ENCODE measurements around the gene TNFSF8.

TNFSF8 gene

DNA sequence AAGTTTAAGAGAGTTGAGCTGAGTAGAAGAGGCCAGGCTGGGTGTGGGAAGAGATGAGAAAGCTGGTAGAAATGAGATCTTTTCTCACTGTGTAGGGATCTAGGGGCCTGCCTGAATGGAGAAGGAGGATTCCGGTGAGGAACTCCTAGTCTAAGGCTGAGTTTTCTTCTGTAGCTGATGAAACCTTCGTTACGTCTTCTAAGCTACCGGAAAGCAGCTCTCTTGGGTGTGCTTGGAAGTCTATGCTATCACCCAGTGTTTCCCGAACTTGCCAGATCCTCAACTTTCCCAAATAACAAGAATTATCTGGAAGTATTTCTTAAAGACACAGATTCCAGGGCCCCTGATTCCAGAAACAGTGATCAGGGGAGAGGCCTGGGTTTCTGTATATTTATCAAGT, 69.1 kb downstream of the TNFSF8 start:
- H3K4me1 ChIP-seq (ENCODE audit: insufficient read depth, low read length, severe bottlenecking), result no peaks in the 10 kb centered on the region
- no peak overlapping the region for H2AFZ ChIP-seq (ENCODE audit: low read length)
- H3K4me2 ChIP-seq (ENCODE audit: low read length), result no peak overlapping the region
- TF ChIP-seq, protein P1, sequence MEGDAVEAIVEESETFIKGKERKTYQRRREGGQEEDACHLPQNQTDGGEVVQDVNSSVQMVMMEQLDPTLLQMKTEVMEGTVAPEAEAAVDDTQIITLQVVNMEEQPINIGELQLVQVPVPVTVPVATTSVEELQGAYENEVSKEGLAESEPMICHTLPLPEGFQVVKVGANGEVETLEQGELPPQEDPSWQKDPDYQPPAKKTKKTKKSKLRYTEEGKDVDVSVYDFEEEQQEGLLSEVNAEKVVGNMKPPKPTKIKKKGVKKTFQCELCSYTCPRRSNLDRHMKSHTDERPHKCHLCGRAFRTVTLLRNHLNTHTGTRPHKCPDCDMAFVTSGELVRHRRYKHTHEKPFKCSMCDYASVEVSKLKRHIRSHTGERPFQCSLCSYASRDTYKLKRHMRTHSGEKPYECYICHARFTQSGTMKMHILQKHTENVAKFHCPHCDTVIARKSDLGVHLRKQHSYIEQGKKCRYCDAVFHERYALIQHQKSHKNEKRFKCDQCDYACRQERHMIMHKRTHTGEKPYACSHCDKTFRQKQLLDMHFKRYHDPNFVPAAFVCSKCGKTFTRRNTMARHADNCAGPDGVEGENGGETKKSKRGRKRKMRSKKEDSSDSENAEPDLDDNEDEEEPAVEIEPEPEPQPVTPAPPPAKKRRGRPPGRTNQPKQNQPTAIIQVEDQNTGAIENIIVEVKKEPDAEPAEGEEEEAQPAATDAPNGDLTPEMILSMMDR (IDR thresholded peaks at IDR 0.05; ENCODE audit: low read length), result no peak
- TF ChIP-seq EZH2 (IDR thresholded peaks at IDR 0.05; ENCODE audit: borderline replicate concordance, low read length), result no peak
- no peaks in the 10 kb centered on the region for H3K9me2 ChIP-seq (ENCODE audit: low read depth, low read length)
- no peaks in the 10 kb centered on the region for H3F3A ChIP-seq (ENCODE audit: insufficient read depth, low read length)
- H3K27me3 ChIP-seq (ENCODE audit: insufficient read depth, low read length), result no peaks in the 10 kb centered on the region
- H3K4me3 ChIP-seq (ENCODE audit: low read depth, low read length, poor library complexity, severe bottlenecking), result no peak overlapping the region
- no peaks in the 10 kb centered on the region for H3K79me2 ChIP-seq (ENCODE audit: insufficient read depth, low read length)
- H3K27ac ChIP-seq (ENCODE audit: low read depth, low read length, poor library complexity, severe bottlenecking), result no peak overlapping the region
- H3K9ac ChIP-seq (ENCODE audit: low read length), result no peak overlapping the region
- H3K9me3 ChIP-seq (ENCODE audit: low read length), result no peaks in the 10 kb centered on the region
- H3K36me3 ChIP-seq (ENCODE audit: insufficient read depth, low read length), result no peaks in the 10 kb centered on the region
- H4K20me1 ChIP-seq (ENCODE audit: insufficient read depth, low read length), result no peaks in the 10 kb centered on the region

DNA sequence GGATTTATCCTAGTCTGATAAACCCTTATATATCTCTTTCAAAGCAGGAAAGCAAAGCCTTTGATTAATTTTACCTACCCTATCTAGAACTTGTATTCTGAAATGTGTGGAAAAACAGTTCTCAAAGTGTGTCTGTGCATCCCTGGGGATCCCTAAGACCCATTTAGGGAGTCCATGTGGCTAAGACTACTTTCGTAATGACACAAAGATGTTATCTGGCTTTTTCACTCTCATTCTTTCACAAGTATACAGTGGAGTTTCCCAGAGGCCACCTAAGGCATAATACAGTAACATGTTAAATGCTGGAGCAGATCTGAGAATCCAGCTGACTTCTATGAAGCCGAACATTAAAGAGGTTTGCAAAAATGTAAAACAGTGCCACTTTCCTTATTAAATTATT, 70.2 kb downstream of the TNFSF8 start:
- no peak overlapping the region for H3K27ac ChIP-seq (ENCODE audit: low read depth, low read length, poor library complexity, severe bottlenecking)
- H3K79me2 ChIP-seq (ENCODE audit: insufficient read depth, low read length), result no peaks in the 10 kb centered on the region
- no peaks in the 10 kb centered on the region for H3K9me2 ChIP-seq (ENCODE audit: low read depth, low read length)
- H3K4me2 ChIP-seq (ENCODE audit: low read length), result no peak overlapping the region
- no peaks in the 10 kb centered on the region for H3K4me1 ChIP-seq (ENCODE audit: insufficient read depth, low read length, severe bottlenecking)
- no peaks in the 10 kb centered on the region for H3F3A ChIP-seq (ENCODE audit: insufficient read depth, low read length)
- no peak overlapping the region for H2AFZ ChIP-seq (ENCODE audit: low read length)
- no peaks in the 10 kb centered on the region for H3K9me3 ChIP-seq (ENCODE audit: low read length)
- no peaks in the 10 kb centered on the region for H3K36me3 ChIP-seq (ENCODE audit: insufficient read depth, low read length)
- TF ChIP-seq, protein P1 (IDR thresholded peaks at IDR 0.05; ENCODE audit: low read length), result no peak
- no peak for TF ChIP-seq EZH2 (IDR thresholded peaks at IDR 0.05; ENCODE audit: borderline replicate concordance, low read length)
- no peak overlapping the region for H3K4me3 ChIP-seq (ENCODE audit: low read depth, low read length, poor library complexity, severe bottlenecking)
- no peaks in the 10 kb centered on the region for H4K20me1 ChIP-seq (ENCODE audit: insufficient read depth, low read length)
- no peaks in the 10 kb centered on the region for H3K27me3 ChIP-seq (ENCODE audit: insufficient read depth, low read length)
- no peak overlapping the region for H3K9ac ChIP-seq (ENCODE audit: low read length)

GRCh38 chr9:114856942-114857315, 73.5 kb downstream of the TNFSF8 start:
- H3K4me2 ChIP-seq (ENCODE audit: low read length), result no peak overlapping the region
- H3K4me3 ChIP-seq (ENCODE audit: low read depth, low read length, poor library complexity, severe bottlenecking), result no peak overlapping the region
- H2AFZ ChIP-seq (ENCODE audit: low read length), result no peak overlapping the region
- no peaks in the 10 kb centered on the region for H3K4me1 ChIP-seq (ENCODE audit: insufficient read depth, low read length, severe bottlenecking)
- no peaks in the 10 kb centered on the region for H4K20me1 ChIP-seq (ENCODE audit: insufficient read depth, low read length)
- no peaks in the 10 kb centered on the region for H3K9me3 ChIP-seq (ENCODE audit: low read length)
- H3K9me2 ChIP-seq (ENCODE audit: low read depth, low read length), result no peaks in the 10 kb centered on the region
- no peaks in the 10 kb centered on the region for H3K36me3 ChIP-seq (ENCODE audit: insufficient read depth, low read length)
- no peaks in the 10 kb centered on the region for H3F3A ChIP-seq (ENCODE audit: insufficient read depth, low read length)
- no peak overlapping the region for H3K27ac ChIP-seq (ENCODE audit: low read depth, low read length, poor library complexity, severe bottlenecking)
- TF ChIP-seq EZH2 (IDR thresholded peaks at IDR 0.05; ENCODE audit: borderline replicate concordance, low read length), result no peak
- H3K9ac ChIP-seq (ENCODE audit: low read length), result no peak overlapping the region
- H3K79me2 ChIP-seq (ENCODE audit: insufficient read depth, low read length), result no peaks in the 10 kb centered on the region
- H3K27me3 ChIP-seq (ENCODE audit: insufficient read depth, low read length), result no peaks in the 10 kb centered on the region

DNA sequence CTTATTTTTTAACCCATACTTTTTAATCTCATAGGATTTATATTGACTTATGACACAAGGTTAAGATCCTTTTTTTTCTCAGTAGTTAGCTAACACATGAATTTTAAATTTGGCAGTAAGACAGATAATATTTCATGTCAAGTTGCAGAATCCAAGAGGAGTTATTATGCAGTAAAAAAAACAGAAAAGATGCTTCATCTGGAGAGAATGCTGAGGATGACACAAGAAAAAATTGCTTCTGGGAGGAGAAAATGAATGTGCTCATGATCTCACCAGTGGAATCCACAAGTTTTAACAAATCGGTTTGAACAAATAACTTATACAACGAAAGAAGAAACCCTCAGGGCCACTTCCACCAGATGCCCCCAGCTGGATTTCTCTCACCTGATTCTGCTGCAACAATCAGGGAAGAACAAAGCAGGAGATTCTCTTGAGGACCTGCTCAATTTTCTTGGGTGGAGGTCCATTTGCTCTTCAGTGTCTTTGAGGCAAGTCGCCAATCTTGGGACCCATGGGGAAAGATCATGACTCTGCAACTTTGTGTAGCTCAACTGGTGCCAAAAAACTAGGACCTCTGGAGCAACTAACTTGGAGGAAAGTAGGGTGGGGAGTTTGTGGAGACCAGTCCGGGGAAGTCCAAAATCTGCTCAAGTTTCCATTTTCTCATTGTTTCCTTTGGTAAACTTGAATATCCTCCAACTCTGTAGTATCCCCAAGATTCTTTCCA, 74.0 kb downstream of the TNFSF8 start:
- H3K4me3 ChIP-seq (ENCODE audit: low read depth, low read length, poor library complexity, severe bottlenecking), result no peak overlapping the region
- H2AFZ ChIP-seq (ENCODE audit: low read length), result no peak overlapping the region
- no peaks in the 10 kb centered on the region for H3F3A ChIP-seq (ENCODE audit: insufficient read depth, low read length)
- no peak overlapping the region for H3K27ac ChIP-seq (ENCODE audit: low read depth, low read length, poor library complexity, severe bottlenecking)
- no peaks in the 10 kb centered on the region for H3K9me2 ChIP-seq (ENCODE audit: low read depth, low read length)
- H4K20me1 ChIP-seq (ENCODE audit: insufficient read depth, low read length), result no peaks in the 10 kb centered on the region
- no peaks in the 10 kb centered on the region for H3K9me3 ChIP-seq (ENCODE audit: low read length)
- no peak overlapping the region for H3K9ac ChIP-seq (ENCODE audit: low read length)
- TF ChIP-seq EZH2 (IDR thresholded peaks at IDR 0.05; ENCODE audit: borderline replicate concordance, low read length), result no peak
- TF ChIP-seq, protein P1 (IDR thresholded peaks at IDR 0.05; ENCODE audit: low read length), result no peak
- no peaks in the 10 kb centered on the region for H3K79me2 ChIP-seq (ENCODE audit: insufficient read depth, low read length)
- H3K4me1 ChIP-seq (ENCODE audit: insufficient read depth, low read length, severe bottlenecking), result no peaks in the 10 kb centered on the region
- H3K36me3 ChIP-seq (ENCODE audit: insufficient read depth, low read length), result no peaks in the 10 kb centered on the region
- no peak overlapping the region for H3K4me2 ChIP-seq (ENCODE audit: low read length)
- no peaks in the 10 kb centered on the region for H3K27me3 ChIP-seq (ENCODE audit: insufficient read depth, low read length)

All from OCI-LY1 (cell line).